Measurements from ENCODE around the gene GABRB1. TPM values are rescaled to one million over a fixed set of nuclear protein-coding genes. Genes with fewer than 3 reads are reported as not detected.

GABRB1 gene
- total and polyA plus RNA-seq, 2 donors (not counting 1 experiment from before 2014, with no cell fraction given), result 0.05 to 0.17 TPM

GRCh38 chr4:47049347-47049746, 18.0 kb downstream of the GABRB1 start:
- H3K9ac ChIP-seq (ENCODE audit: insufficient read depth, low read length), result no peak overlapping the region
- no peaks in the 10 kb centered on the region for H3K4me1 ChIP-seq (ENCODE audit: control insufficient read depth, extremely low read depth, insufficient read depth, low read length)
- H4K20me1 ChIP-seq (ENCODE audit: control insufficient read depth, extremely low read depth, insufficient read depth, low read length), result no peaks in the 10 kb centered on the region
- H3K79me2 ChIP-seq (ENCODE audit: control insufficient read depth, insufficient read depth, low read length), result no peaks in the 10 kb centered on the region
- H3K27me3 ChIP-seq (ENCODE audit: control insufficient read depth, insufficient read depth, low read length), result no peaks in the 10 kb centered on the region
- DNase-seq (ENCODE audit: low read depth in 2 of 2), result no peak
- TF ChIP-seq, protein P1, sequence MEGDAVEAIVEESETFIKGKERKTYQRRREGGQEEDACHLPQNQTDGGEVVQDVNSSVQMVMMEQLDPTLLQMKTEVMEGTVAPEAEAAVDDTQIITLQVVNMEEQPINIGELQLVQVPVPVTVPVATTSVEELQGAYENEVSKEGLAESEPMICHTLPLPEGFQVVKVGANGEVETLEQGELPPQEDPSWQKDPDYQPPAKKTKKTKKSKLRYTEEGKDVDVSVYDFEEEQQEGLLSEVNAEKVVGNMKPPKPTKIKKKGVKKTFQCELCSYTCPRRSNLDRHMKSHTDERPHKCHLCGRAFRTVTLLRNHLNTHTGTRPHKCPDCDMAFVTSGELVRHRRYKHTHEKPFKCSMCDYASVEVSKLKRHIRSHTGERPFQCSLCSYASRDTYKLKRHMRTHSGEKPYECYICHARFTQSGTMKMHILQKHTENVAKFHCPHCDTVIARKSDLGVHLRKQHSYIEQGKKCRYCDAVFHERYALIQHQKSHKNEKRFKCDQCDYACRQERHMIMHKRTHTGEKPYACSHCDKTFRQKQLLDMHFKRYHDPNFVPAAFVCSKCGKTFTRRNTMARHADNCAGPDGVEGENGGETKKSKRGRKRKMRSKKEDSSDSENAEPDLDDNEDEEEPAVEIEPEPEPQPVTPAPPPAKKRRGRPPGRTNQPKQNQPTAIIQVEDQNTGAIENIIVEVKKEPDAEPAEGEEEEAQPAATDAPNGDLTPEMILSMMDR (conservative IDR thresholded peaks at IDR 0.05 in 1 of 2, IDR thresholded peaks at IDR 0.05 in 1 of 2; ENCODE audit: low read depth in 1 of 2, low read length in 2 of 2), result no peak
- no peak for TF ChIP-seq EZH2 (IDR thresholded peaks at IDR 0.05; ENCODE audit: low read length, missing control alignments)
- no peaks in the 10 kb centered on the region for H3K9me3 ChIP-seq (ENCODE audit: control insufficient read depth, insufficient read depth, low read depth, low read length)
- H3K27ac ChIP-seq (ENCODE audit: insufficient read depth, low read length), result no peak overlapping the region
- no peak overlapping the region for H3K4me3 ChIP-seq (replicated peaks in 1 of 4; ENCODE audit: control extremely low read depth in 1 of 4, insufficient read depth in 1 of 4, low read depth in 3 of 4, low read length in 4 of 4)
- no peak overlapping the region for H3K4me2 ChIP-seq (ENCODE audit: extremely low read depth, insufficient read depth, low read length)
- H2AFZ ChIP-seq (ENCODE audit: low read length), result no peak overlapping the region
- no peaks in the 10 kb centered on the region for H3K36me3 ChIP-seq (ENCODE audit: control insufficient read depth, insufficient read depth, low read length)

DNA sequence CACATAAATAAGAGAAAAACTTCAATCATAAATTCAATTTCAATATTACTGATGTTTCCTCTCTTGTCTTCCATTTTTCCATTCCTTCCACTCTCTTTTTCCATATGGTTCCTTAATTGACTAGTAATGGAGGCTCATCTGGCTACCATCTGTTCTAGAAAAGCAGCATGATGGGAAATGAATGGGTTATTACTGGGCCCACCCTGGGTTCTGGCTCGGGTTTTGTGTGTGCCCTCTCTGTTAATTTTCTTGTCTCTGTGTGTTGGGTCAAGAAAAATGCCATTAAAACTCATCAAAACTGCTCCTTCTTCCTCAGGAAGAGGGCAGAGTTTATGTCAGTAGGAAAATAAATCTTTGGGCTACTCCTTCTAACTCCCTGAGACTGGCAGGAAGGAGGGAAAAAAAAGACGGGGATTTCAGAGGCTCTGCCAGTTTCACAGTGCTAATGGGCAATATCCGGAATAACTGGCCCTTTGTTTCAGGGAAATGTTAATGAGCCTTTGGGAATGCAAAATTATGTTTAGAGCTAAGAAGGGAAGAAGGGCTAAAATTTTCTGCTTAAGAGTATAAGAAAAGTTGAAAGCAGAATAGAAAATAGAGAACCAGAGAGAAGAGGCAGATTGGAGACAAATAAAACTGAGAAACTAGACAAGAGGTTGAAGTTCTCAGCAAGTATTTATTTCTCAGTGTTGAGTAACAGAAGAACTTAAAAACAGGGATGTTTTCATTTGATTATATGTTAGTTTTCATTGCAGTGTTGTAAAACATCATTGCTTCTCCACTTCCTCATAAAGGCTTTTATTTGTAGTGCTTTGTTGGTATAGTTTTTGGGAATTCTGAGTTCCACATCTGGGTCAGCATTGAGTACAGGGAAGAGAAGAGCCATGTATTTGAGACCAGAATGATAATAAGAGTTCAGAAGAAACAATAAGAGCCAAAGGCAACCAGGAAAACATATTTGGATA, 19.7 kb downstream of the GABRB1 start:
- Histone ChIP-seq H3K4me2 (ENCODE audit: extremely low read depth, insufficient read depth, low read length) (no peak overlapping the region), H3K4me3 (replicated peaks in 1 of 4; ENCODE audit: control extremely low read depth in 1 of 4, insufficient read depth in 1 of 4, low read depth in 3 of 4, low read length in 4 of 4) (no peak overlapping the region), H3K9ac (ENCODE audit: insufficient read depth, low read length) (no peak overlapping the region), H2AFZ (ENCODE audit: low read length) (no peak overlapping the region), H3K27ac (ENCODE audit: insufficient read depth, low read length) (no peak overlapping the region), H4K20me1 (ENCODE audit: control insufficient read depth, extremely low read depth, insufficient read depth, low read length) (no peaks in the 10 kb centered on the region), H3K9me3 (ENCODE audit: control insufficient read depth, insufficient read depth, low read depth, low read length) (no peaks in the 10 kb centered on the region), H3K36me3 (ENCODE audit: control insufficient read depth, insufficient read depth, low read length) (no peaks in the 10 kb centered on the region), H3K79me2 (ENCODE audit: control insufficient read depth, insufficient read depth, low read length) (no peaks in the 10 kb centered on the region), H3K4me1 (ENCODE audit: control insufficient read depth, extremely low read depth, insufficient read depth, low read length) (no peaks in the 10 kb centered on the region), H3K27me3 (ENCODE audit: control insufficient read depth, insufficient read depth, low read length) (no peaks in the 10 kb centered on the region)
- no peak for DNase-seq (ENCODE audit: low read depth in 2 of 2)
- TF ChIP-seq EZH2 (IDR thresholded peaks at IDR 0.05; ENCODE audit: low read length, missing control alignments), result no peak
- TF ChIP-seq, protein P1 (conservative IDR thresholded peaks at IDR 0.05 in 1 of 2, IDR thresholded peaks at IDR 0.05 in 1 of 2; ENCODE audit: low read depth in 1 of 2, low read length in 2 of 2), result no peak

DNA sequence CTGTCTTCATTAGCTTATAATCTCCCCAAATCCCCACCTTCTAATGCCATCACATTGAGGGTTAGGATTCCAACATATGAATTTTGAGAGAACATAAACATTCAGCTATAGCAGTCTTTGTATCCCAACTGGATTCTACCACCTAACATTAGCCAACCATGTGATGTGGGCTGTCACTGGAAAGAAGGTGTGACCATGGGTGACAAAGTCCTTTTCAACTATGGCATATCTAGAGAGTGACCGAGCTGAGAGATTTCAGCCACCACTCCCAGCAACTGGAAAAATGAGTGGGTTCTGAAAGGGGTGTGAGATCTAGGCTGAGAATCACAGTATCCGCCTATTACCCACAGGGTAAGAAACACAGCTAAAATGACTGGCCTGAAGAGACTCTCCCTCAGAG, 22.1 kb downstream of the GABRB1 start:
- Histone ChIP-seq H4K20me1 (ENCODE audit: control insufficient read depth, extremely low read depth, insufficient read depth, low read length) (no peaks in the 10 kb centered on the region), H3K4me2 (ENCODE audit: extremely low read depth, insufficient read depth, low read length) (no peak overlapping the region), H3K27ac (ENCODE audit: insufficient read depth, low read length) (no peak overlapping the region), H3K9me3 (ENCODE audit: control insufficient read depth, insufficient read depth, low read depth, low read length) (no peaks in the 10 kb centered on the region), H3K79me2 (ENCODE audit: control insufficient read depth, insufficient read depth, low read length) (no peaks in the 10 kb centered on the region), H3K4me1 (ENCODE audit: control insufficient read depth, extremely low read depth, insufficient read depth, low read length) (no peaks in the 10 kb centered on the region), H3K4me3 (replicated peaks in 1 of 4; ENCODE audit: control extremely low read depth in 1 of 4, insufficient read depth in 1 of 4, low read depth in 3 of 4, low read length in 4 of 4) (no peak overlapping the region), H3K27me3 (ENCODE audit: control insufficient read depth, insufficient read depth, low read length) (no peaks in the 10 kb centered on the region), H3K9ac (ENCODE audit: insufficient read depth, low read length) (no peak overlapping the region), H2AFZ (ENCODE audit: low read length) (no peak overlapping the region), H3K36me3 (ENCODE audit: control insufficient read depth, insufficient read depth, low read length) (no peaks in the 10 kb centered on the region)
- no peak for TF ChIP-seq EZH2 (IDR thresholded peaks at IDR 0.05; ENCODE audit: low read length, missing control alignments)
- TF ChIP-seq, protein P1 (conservative IDR thresholded peaks at IDR 0.05 in 1 of 2, IDR thresholded peaks at IDR 0.05 in 1 of 2; ENCODE audit: low read depth in 1 of 2, low read length in 2 of 2), result no peak
- no peak for DNase-seq (ENCODE audit: low read depth in 2 of 2)

Measured in fibroblast of lung (primary cell).